ENCODE results near the gene BCKDHB. TPM values are rescaled to one million over a fixed set of nuclear protein-coding genes. Genes with fewer than 3 reads are reported as not detected.

BCKDHB gene
- total and polyA plus RNA-seq, 7 donors: 15.1 to 43.2 (median 20.3) TPM

DNA sequence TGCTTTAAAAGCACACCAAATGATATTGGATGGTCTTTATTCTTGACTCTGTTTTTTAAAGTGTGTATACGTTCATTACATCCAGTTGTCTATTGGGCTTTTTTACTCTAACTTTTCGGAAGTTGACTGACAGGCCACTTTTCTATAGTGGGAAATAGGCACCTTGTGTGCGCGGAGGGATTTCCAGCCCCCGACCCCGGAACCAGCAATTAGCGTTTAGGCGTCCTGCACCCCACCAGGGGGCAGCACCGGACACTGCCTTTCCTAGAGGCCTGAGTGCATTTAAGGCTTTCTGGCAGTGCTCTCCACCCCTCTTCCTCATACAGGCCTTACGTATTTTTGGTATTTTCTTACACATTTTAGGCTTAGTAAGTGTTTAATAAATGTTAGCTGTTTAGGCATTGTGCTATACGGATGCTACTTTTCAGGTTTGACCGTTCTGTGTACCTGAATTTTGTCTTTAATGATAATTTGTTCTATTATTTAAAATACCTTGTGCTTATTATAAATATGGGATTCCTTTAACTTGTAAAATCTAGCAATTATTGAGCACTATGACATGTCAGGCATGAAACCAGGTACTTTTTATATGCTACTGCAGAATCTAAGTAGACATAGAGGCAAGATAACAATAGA lies 231.8 kb downstream of the BCKDHB start:
- no peaks in the 10 kb centered on the region for H3K9me3 ChIP-seq
- no peaks in the 10 kb centered on the region for H3K36me3 ChIP-seq
- H3K27ac ChIP-seq: no peak overlapping the region
- no peaks in the 10 kb centered on the region for H3K27me3 ChIP-seq
- DNase-seq: peak; percentile 58
- H3K4me3 ChIP-seq: no peak overlapping the region
- intact Hi-C loops (cut with DNase I): no loop called here
- WGBS, 2 donors: 49 to 51% methylated on average over 12 of the region's 12 CpGs
- peaks cover 0 to 20% (median 2%) of the 10 kb centered on the region in 4 donors for H3K4me1 ChIP-seq
- TF ChIP-seq EP300 (IDR thresholded peaks at IDR 0.05): no peak
- TF ChIP-seq POLR2A (IDR thresholded peaks at IDR 0.05): no peak
- TF ChIP-seq, protein P1, sequence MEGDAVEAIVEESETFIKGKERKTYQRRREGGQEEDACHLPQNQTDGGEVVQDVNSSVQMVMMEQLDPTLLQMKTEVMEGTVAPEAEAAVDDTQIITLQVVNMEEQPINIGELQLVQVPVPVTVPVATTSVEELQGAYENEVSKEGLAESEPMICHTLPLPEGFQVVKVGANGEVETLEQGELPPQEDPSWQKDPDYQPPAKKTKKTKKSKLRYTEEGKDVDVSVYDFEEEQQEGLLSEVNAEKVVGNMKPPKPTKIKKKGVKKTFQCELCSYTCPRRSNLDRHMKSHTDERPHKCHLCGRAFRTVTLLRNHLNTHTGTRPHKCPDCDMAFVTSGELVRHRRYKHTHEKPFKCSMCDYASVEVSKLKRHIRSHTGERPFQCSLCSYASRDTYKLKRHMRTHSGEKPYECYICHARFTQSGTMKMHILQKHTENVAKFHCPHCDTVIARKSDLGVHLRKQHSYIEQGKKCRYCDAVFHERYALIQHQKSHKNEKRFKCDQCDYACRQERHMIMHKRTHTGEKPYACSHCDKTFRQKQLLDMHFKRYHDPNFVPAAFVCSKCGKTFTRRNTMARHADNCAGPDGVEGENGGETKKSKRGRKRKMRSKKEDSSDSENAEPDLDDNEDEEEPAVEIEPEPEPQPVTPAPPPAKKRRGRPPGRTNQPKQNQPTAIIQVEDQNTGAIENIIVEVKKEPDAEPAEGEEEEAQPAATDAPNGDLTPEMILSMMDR (IDR thresholded peaks at IDR 0.05): peak in 3 of 4 experiments; percentile 26 to 52 (median 49)

DNA sequence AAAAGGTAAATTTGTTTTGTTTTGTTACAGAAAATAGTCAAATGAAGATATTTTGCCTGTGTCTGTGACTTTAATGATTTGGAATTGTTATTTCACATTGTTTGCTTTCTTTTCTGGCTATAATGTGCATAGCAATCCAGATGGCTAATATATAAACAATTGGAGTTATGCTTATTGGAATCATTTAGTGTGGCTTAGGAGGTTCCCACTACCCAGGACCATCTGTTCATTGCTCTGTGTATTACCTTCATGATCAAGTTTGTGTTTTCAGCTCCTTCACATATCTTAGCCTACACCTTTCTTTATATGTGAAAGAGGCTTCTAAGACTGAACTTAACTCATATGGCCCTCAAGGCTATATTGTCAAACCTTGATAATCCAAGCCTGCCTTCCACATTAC lies 232.9 kb downstream of the BCKDHB start:
- Histone ChIP-seq H3K27me3 (no peaks in the 10 kb centered on the region), H3K27ac (no peak overlapping the region), H3K36me3 (no peaks in the 10 kb centered on the region), H3K4me1 (peaks cover 0 to 17% (median 2%) of the 10 kb centered on the region in 4 donors), H3K4me3 (no peak overlapping the region), H3K9me3 (no peaks in the 10 kb centered on the region)
- no peak for DNase-seq
- TF ChIP-seq POLR2AphosphoS5 (IDR thresholded peaks at IDR 0.05) (no peak), EP300 (IDR thresholded peaks at IDR 0.05) (no peak), POLR2A (IDR thresholded peaks at IDR 0.05) (no peak)
- TF ChIP-seq, protein P1 (IDR thresholded peaks at IDR 0.05): no peak
- intact Hi-C loops (cut with DNase I): no loop called here

DNA sequence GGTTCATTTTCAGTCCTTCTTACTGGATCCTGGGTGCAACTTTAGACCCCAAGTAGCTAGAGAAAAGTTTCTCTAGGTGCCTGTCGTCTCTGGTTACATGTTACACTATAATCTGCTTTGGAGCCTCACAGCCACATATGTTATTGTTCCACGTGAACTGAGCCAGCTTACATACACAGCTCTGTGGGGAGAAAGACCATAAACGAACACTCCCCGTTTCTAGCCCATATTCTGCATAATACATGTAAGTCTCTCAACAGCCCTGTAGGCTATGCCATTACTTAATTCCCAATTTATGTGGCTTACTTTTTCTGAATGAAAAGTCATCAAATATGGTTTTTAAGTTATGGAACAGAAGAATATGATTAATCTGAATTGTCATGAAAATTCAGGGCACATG lies 233.8 kb downstream of the BCKDHB start:
- intact Hi-C loops (cut with DNase I): loop anchor here (10.0 kb wide), 1 partner anchor 1415 kb away; the partner anchor contains the start of gene TENT5A
- no peak for DNase-seq
- Histone ChIP-seq H3K4me3 (no peak overlapping the region), H3K27ac (no peak overlapping the region), H3K9me3 (no peaks in the 10 kb centered on the region), H3K27me3 (no peaks in the 10 kb centered on the region), H3K4me1 (peaks cover 0 to 12% (median 2%) of the 10 kb centered on the region in 4 donors), H3K36me3 (no peaks in the 10 kb centered on the region)
- TF ChIP-seq EP300 (IDR thresholded peaks at IDR 0.05) (no peak), POLR2A (IDR thresholded peaks at IDR 0.05) (no peak), POLR2AphosphoS5 (IDR thresholded peaks at IDR 0.05) (no peak)
- TF ChIP-seq, protein P1 (IDR thresholded peaks at IDR 0.05): no peak
- 86 to 89% methylated on average over 4 of the region's 4 CpGs for WGBS, 2 donors

DNA sequence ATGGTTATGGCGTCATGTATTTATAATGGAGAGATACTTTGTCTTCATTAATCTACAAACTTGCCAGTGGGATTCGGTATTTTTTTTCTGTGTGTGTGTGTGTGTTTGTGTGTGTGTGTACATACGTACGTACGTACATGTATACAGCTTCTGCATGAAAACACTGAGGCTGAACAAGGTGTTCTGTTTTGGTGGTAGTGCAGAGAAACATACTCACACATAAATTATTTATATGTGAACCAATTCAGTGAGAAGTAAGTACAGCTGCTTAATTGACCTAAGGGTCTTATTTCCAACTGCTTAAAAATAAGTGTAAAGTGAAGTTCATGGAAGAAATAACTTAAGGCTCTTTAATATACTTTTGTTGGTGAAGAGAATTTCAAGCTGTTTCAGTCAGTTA lies 234.2 kb downstream of the BCKDHB start:
- Histone ChIP-seq H3K27me3 (no peaks in the 10 kb centered on the region), H3K27ac (no peak overlapping the region), H3K36me3 (no peaks in the 10 kb centered on the region), H3K4me1 (peaks cover 0 to 8% (median 2%) of the 10 kb centered on the region in 4 donors), H3K4me3 (no peak overlapping the region), H3K9me3 (no peaks in the 10 kb centered on the region)
- WGBS, 2 donors: 72 to 88% methylated on average over 5 of the region's 5 CpGs
- intact Hi-C loops (cut with DNase I): loop anchor here (10.0 kb wide), 1 partner anchor 1414 kb away; the partner anchor contains the start of gene TENT5A
- TF ChIP-seq EP300 (IDR thresholded peaks at IDR 0.05) (no peak), POLR2AphosphoS5 (IDR thresholded peaks at IDR 0.05) (no peak), POLR2A (IDR thresholded peaks at IDR 0.05) (no peak)
- TF ChIP-seq, protein P1 (IDR thresholded peaks at IDR 0.05): no peak
- no peak for DNase-seq
